WTC11 (cell line): ENCODE measurements around the gene FRYL.

ENCODE experiments used
- CTCF ChIP-seq: fragments of 200-600 bp; IDR thresholded peaks from 2 replicates; pipeline ENCODE4 v1.8.0; 2022; ENCODE audit warnings: antibody characterized with exemption
- NR2C2 ChIP-seq: sonication (generic); formaldehyde crosslinking; IDR thresholded peaks from 2 replicates; pipeline ENCODE4 v1.8.0; 2022; ENCODE audit warnings: mild to moderate bottlenecking, missing genetic modification reagents

- no peak for TF ChIP-seq CTCF
- no peak for TF ChIP-seq NR2C2 (CRISPR knock-in tag)
Measured at GRCh38 chr4:48774760-48775710, 5.0 kb downstream of the FRYL start.
